Astrocyte of the spinal cord (primary cell): ENCODE data around the gene HKDC1.

ENCODE experiments used
- DNase-seq: peaks from one replicate; pipeline ENCODE4 v3.0.0; 2011; ENCODE audit warnings: low read depth, low spot score
- H3K4me3 ChIP-seq: 2 replicates; pipeline ENCODE4 v1.5.1; 2011; ENCODE audit warnings: low read depth, mild to moderate bottlenecking, low read length, moderate library complexity
- in situ Hi-C: cut with HindIII; loops from 2 replicates; pipeline ENCODE4 v1.10.0; 2017; ENCODE audit warnings: low sequenced_read_pairs
- TF ChIP-seq, protein P1 (sequence below): IDR thresholded peaks from 2 replicates; pipeline ENCODE4 v1.5.1; 2012; ENCODE audit warnings: low read depth, mild to moderate bottlenecking, low read length, inconsistent platforms

Gene HKDC1

DNA sequence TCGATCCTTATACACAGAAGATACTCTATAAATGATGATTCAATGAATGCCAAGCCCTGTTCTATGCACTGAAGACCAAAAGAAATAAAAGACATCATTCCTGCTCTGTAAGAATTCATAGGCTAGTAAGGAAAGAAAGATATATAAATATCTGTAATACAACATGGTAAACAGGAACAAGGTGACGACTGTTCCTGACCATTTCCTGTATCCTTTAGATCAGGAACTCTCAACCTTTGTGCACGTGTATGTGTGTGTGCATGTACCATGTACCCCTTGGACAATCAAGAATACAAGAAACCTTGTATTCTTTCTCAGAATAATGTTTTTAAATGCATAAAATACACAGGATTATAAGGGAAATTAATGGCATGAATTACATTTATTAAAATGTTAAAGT, 50.9 kb downstream of the HKDC1 start:
- TF ChIP-seq, protein P1, sequence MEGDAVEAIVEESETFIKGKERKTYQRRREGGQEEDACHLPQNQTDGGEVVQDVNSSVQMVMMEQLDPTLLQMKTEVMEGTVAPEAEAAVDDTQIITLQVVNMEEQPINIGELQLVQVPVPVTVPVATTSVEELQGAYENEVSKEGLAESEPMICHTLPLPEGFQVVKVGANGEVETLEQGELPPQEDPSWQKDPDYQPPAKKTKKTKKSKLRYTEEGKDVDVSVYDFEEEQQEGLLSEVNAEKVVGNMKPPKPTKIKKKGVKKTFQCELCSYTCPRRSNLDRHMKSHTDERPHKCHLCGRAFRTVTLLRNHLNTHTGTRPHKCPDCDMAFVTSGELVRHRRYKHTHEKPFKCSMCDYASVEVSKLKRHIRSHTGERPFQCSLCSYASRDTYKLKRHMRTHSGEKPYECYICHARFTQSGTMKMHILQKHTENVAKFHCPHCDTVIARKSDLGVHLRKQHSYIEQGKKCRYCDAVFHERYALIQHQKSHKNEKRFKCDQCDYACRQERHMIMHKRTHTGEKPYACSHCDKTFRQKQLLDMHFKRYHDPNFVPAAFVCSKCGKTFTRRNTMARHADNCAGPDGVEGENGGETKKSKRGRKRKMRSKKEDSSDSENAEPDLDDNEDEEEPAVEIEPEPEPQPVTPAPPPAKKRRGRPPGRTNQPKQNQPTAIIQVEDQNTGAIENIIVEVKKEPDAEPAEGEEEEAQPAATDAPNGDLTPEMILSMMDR, result no peak
- no peak for DNase-seq
- no peak overlapping the region for H3K4me3 ChIP-seq
- in situ Hi-C loops, result no loop called here

DNA sequence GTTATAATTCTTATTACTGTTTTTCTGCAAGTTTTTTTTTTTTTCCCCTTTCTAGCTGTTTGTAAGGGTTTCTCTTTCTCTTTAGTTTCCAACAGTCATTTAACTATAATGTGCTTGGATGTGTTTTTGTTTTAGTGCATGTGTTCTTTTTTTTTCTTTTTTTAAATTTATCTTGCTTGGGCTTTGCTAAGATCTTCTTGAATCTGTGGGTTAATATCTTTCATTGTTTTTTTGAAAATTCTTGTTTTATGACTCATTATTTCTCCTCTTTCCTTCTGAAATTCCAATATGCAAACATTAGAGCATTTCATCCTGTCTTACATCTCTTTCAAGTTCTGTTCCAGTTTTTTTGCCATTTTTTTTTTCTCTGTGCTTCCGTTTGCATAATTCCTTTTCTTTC, 52.5 kb downstream of the HKDC1 start:
- no peak for DNase-seq
- in situ Hi-C loops, result no loop called here
- TF ChIP-seq, protein P1, result no peak
- H3K4me3 ChIP-seq, result no peak overlapping the region

DNA sequence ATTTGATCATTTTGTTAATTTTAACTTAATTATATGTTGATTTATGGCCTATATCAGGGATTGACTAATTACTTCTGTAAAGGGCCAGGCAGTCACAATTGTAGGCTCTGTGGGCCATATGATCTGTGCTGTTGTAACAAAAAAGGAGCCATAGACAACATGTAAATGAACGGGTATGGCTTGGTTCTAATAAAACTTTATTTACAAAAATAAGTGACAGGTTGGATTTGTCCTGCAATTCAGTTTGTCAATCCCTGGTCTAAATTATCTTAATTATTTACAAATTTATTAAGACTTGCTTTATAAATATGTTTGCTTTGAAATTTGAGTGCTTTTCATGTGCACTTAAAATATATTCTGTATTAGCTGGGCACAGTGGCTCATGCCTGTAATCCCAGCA, 55.3 kb downstream of the HKDC1 start:
- no peak overlapping the region for H3K4me3 ChIP-seq
- TF ChIP-seq, protein P1, result no peak
- DNase-seq, result no peak
- in situ Hi-C loops, result no loop called here

DNA sequence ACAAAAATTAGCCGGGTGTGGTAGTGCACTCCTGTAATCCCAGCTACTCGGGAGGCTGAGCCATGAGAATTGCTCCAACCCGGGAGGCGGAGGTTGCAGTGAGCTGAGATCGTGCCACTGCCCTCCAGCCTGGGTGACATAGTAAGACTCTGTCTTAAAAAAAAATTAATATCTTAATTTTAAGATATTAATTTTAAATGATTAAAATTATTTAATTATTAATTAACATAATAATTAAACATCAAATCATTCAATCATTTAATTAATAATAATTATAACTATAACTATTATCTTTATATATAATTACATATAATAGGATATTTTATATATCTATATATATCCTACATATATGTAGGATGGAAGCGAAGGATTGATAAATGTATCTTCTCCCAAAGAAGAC, 56.4 kb downstream of the HKDC1 start:
- H3K4me3 ChIP-seq, result no peak overlapping the region
- no peak for DNase-seq
- in situ Hi-C loops, result no loop called here
- TF ChIP-seq, protein P1, result no peak

DNA sequence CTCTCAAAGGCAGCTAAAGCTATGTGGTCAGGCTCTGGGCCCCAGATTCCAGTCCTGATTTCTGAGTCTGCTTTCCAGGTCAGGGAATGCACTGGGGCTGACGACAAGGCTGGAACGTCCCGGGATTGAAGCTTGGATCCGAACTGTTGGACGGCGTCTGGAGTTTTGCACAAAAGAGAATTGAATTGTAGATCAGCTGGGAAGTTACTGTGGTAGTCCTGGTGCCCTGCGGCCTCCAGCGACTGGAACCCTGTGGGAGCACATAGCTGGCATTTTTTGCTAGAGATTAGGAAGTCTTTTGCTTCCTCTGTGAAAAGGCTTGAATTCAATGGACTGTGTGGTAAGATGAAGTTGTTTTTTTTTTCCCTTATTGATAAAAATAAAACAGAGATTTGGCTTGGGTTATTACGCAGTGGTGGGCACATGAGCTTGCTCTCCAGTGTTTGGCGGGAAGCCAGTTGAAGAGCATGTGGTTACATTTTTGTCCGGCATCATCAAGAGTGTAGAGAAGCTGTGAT, 58.4 kb downstream of the HKDC1 start, which contains the start of gene HK1:
Gene HK1 (plus strand): TSS at position 51 of the 518 bp plus-strand sequence.
- TF ChIP-seq, protein P1, result no peak
- peak; percentile 35 for DNase-seq
- in situ Hi-C loops, result no loop called here
- H3K4me3 ChIP-seq, result no peak within 1 kb of the TSS

DNA sequence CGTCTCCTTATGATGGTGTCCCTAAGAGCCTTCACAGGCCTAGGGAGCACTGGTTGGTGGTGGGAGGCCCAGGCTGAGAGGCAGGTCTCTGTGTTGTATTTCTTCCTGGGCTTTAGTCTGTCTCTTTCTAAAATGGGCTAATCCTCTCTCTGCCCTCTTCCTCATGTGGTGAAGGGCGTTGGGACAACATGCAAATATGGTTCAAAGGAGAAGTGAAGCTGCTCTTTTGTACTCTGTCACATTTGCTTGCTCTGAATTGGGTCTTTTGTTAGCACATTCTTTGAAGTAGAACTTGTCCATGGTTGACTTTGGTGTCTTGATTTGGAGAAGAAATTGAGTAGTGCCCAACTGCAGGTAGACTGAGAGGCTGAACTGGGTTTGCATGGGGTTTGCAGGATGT, 59.0 kb downstream of the HKDC1 start:
- in situ Hi-C loops, result no loop called here
- no peak overlapping the region for H3K4me3 ChIP-seq
- TF ChIP-seq, protein P1, result no peak
- no peak for DNase-seq
